HCT116 (cell line): Measurements from ENCODE around the gene ACVR1B.

Source experiments
- CTCF ChIP-seq, 3 experiments: fragments of 200-600 bp in 1 of 3; sonication (generic) in 1 of 3; IDR thresholded peaks in 2 of 3; conservative IDR thresholded peaks in 1 of 3; 2 replicates each; pipeline ENCODE4 v1.5.1; 2012 to 2017; ENCODE audit warnings: low read depth in 2 of 3, low read length in 2 of 3, antibody characterized with exemption in 1 of 3, borderline replicate concordance in 1 of 3, control low read depth in 1 of 3, mild to moderate bottlenecking in 1 of 3, mixed read lengths in 1 of 3, mixed run types in 1 of 3, moderate library complexity in 1 of 3; ENCODE audit not compliant: insufficient read depth in 1 of 3
- EZH2phosphoT487 ChIP-seq: fragments of 200-600 bp; IDR thresholded peaks from 2 replicates; pipeline ENCODE4 v1.6.1; 2018; ENCODE audit warnings: antibody characterized with exemption, borderline replicate concordance
- POLR2A ChIP-seq: IDR thresholded peaks from 2 replicates; pipeline ENCODE4 v1.7.0; 2011; ENCODE audit warnings: borderline replicate concordance; ENCODE audit not compliant: insufficient read depth, insufficient read length; ENCODE audit errors: extremely low read depth

- TF ChIP-seq EZH2phosphoT487, result no peak
- TF ChIP-seq POLR2A, result no peak
- TF ChIP-seq CTCF (IDR thresholded peaks at IDR 0.05 in 2 of 3, conservative IDR thresholded peaks at IDR 0.05 in 1 of 3; ENCODE audit: borderline replicate concordance in 1 of 3, insufficient read depth in 1 of 3, low read depth in 2 of 3, low read length in 2 of 3), result no peak
These were observed 63.4 kb downstream of the ACVR1B start for GRCh38 chr12:52014567-52015530.
